HS-27A (cell line): ENCODE measurements around the gene APEH.

ENCODE experiments used
- DNase-seq: peaks from one replicate; pipeline ENCODE4 v3.0.0-alpha.2; 2012; ENCODE audit warnings: low read depth, missing footprints

The APEH gene

DNA sequence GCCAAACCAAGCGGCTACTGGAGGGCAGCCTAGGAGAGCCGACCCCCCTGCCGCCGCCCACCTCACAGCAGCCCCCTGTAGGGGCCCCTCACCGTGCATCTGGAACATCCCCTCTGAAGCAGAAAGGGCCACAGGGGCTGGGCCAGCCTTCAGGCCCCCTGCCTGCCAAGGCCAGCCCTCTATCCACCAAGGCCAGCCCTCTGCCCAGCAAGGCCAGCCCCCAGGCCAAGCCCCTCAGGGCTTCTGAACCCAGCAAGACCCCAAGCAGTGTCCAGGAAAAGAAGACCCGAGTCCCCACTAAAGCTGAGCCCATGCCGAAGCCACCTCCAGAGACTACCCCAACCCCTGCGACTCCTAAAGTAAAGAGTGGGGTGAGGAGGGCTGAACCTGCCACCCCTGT is 23.5 kb upstream of the APEH start:
- DNase-seq: no peak

GRCh38 chr3:49652218-49652902 is 21.8 kb upstream of the APEH start:
- DNase-seq: no peak

- DNase-seq: no peak
Observed at GRCh38 chr3:49652903-49653415, 21.2 kb upstream of the APEH start.

GRCh38 chr3:49653621-49654020 is 20.5 kb upstream of the APEH start:
- DNase-seq: no peak

DNA sequence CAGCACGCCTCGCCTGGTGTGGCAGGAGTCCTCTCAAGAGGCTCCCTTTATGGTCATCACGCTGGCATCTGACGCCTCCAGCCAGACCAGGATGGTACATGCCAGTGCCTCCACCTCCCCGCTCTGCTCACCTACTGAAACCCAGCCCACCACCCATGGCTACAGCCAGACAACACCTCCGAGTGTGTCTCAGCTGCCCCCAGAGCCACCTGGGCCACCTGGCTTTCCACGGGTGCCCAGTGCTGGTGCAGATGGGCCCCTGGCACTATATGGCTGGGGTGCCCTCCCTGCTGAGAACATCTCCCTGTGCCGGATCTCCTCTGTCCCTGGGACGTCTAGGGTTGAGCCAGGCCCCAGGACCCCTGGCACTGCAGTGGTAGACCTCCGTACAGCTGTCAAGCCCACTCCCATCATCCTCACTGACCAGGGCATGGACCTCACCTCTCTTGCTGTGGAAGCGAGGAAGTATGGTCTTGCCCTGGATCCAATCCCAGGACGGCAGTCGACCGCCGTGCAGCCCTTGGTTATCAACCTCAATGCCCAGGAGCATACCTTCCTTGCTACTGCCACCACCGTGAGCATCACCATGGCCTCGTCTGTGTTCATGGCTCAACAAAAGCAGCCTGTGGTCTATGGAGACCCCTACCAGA is 19.9 kb upstream of the APEH start:
- DNase-seq: no peak

- no peak for DNase-seq
Observed at GRCh38 chr3:49654955-49655556, 19.1 kb upstream of the APEH start.

- DNase-seq: no peak
Observed at GRCh38 chr3:49655731-49656285, 18.3 kb upstream of the APEH start.

DNA sequence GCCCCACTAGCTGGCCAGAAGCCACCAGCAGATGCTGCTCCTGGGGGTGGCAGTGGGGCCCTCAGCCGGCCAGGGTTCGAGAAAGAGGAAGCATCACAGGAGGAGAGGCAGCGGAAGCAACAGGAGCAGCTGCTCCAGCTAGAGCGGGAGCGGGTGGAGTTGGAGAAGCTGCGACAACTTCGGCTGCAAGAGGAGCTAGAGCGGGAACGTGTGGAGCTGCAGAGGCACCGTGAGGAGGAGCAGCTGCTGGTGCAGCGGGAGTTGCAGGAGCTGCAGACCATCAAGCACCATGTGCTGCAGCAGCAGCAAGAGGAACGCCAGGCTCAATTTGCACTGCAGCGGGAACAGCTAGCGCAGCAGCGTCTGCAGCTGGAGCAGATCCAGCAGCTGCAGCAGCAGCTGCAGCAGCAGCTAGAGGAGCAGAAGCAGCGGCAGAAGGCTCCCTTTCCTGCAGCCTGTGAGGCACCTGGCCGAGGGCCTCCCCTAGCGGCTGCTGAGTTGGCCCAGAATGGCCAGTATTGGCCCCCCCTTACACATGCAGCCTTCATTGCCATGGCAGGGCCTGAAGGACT is 17.5 kb upstream of the APEH start:
- no peak for DNase-seq

GRCh38 chr3:49657208-49657915 is 16.8 kb upstream of the APEH start:
- no peak for DNase-seq

DNA sequence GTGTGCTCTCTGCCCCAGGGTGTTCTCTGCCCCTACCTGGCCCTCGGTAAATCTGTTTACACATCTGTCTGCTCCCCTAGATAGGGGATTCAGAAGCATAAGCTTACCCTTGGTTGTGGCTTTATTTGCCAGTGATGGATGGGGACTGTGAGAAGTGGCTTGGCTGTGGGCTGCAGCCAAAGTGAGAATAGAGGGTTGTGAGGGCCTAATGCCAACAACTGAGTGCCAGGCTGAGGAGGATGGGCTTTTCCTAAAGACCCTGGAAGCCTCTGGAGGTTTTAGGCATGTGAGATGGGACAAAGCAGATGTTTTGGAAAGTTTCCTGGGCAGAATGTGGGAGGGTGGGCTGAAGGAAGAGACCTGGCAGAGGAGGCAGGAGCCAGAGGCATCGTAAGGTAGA is 15.4 kb upstream of the APEH start:
- DNase-seq: no peak

- DNase-seq: no peak
Observed at GRCh38 chr3:49659756-49660155, 14.4 kb upstream of the APEH start.

- no peak for DNase-seq
Observed at GRCh38 chr3:49661281-49661680, 12.9 kb upstream of the APEH start.

GRCh38 chr3:49662021-49662420 is 12.1 kb upstream of the APEH start:
- DNase-seq: no peak

DNA sequence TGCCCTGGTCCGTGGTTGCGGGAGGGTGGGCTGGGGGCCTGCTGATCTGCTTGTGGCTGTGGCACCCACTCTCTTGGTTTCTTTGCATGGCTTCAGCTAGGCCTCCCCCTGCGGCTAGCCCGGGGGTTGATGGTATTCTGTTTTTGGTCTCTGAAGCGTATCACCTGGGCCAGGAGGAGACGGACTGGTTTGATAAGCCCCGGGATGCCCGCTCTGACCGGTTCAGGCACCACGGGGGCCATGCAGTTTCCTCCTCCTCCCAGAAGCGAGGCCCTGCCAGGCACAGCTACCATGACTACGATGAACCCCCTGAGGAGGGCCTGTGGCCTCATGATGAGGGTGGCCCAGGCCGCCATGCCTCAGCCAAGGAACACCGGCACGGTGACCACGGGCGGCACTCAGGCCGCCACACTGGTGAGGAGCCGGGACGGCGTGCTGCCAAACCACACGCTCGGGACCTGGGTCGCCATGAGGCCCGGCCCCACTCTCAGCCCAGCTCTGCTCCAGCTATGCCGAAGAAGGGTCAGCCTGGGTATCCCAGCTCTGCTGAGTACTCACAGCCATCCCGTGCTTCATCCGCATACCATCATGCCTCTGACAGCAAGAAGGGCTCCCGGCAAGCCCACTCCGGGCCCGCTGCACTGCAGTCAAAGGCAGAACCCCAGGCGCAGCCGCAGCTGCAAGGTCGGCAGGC is 11.3 kb upstream of the APEH start:
- DNase-seq: no peak

- no peak for DNase-seq
Observed at GRCh38 chr3:49663831-49664230, 10.3 kb upstream of the APEH start.

GRCh38 chr3:49664300-49664699 is 9.9 kb upstream of the APEH start:
- no peak for DNase-seq

- DNase-seq: no peak
Observed at GRCh38 chr3:49665822-49666519, 8.2 kb upstream of the APEH start.

- DNase-seq: no peak
Observed at GRCh38 chr3:49666592-49666991, 7.6 kb upstream of the APEH start.

DNA sequence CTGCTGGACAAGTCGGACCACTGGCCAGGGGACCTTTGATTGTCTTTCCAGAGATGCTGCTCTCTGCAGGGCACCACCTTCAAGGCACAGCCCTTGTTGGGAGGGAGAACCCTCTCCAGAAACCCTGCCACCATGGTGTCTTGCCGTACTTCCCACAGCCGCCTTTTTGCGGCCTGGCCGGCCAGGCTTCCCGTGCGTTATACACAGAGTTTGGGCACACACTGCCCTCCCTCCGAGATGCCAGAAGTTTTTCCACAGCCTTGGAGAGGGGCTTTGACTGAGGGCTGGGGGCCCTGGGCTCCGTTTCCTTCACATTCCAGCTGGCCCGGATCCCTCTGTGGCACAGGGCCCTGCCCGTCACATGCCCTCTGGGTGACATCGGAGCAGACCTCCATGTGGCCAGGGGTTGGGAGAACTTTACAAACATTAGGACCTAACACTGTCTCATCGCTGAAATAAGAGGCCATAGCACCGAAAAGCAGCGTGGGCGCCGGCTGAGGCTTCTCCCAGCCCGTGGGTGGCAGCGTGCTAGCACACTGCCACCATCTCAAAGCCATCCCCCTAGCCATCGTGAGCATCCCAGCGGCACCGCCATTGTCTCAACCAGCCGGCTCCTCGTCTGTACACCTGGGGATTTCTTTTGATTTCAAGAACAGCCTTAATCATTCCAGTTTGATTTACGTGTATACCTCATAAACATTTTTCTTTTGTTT is 6.3 kb upstream of the APEH start:
- DNase-seq: no peak

GRCh38 chr3:49668414-49668797 is 5.7 kb upstream of the APEH start:
- no peak for DNase-seq
